Measurements from ENCODE around the gene GRIA4. TPM values are rescaled to one million over a fixed set of nuclear protein-coding genes. Genes with fewer than 3 reads are reported as not detected.
"Not testable (repeated sequence)": the region's sequence is repeated elsewhere in the genome, so short reads cannot be mapped to it uniquely, and the experiment has no call there.

GRIA4 gene
- total and polyA plus RNA-seq, 5 donors from 2014 or later: not detected

DNA sequence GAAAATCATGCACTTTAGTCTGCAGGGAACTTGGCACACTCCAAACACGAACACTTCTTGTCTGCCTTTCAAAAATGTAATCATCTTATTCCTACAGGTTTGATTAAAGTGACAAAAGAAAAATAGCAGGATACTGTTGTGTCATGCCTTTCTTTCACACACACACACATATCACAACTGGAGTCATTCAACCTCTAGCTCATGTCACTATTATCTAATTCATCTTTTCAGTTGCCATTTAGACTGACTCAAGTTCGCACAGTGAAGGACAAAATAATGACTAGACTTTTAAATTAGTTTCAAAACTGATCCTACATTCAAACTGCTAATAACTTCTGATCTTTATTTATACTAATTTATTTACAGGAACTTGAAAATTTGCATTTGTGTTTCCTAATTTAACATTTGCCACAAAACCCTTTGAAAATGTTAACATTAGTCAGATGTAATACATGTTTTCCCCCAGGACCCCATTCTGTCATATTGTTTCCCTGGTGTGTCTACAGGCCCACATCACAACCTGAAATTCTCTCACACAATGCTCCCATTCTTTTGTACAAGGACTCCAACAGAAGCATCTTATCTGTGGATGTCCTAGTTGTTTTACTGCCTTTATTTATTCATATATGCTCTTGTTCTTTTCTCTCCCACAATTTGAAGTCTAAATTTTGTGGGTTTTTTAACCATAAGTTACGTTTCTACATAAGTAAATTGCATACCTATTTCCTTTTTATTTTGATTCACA lies 171.1 kb downstream of the GRIA4 start:
- H3K36me3 ChIP-seq (ENCODE audit: control insufficient read depth, insufficient read depth, low read length): no peaks in the 10 kb centered on the region
- no peak overlapping the region for H3K27ac ChIP-seq (ENCODE audit: insufficient read depth, low read length, poor library complexity, severe bottlenecking)
- Mint-ChIP-seq H3K4me1 (no peaks in the 10 kb centered on the region), H3K36me3 (no peaks in the 10 kb centered on the region), H3K27ac (no peak overlapping the region), H3K9me3 (peaks cover 0 to 1% (median 0%) of the 10 kb centered on the region in 7 donors), H3K27me3 (peaks cover 4% of the 10 kb centered on the region), H3K4me3 (no peak overlapping the region)
- no peaks in the 10 kb centered on the region for H3K4me1 ChIP-seq (ENCODE audit: control insufficient read depth, insufficient read depth, low read length, poor library complexity, severe bottlenecking)
- no peak overlapping the region for H3K4me3 ChIP-seq (ENCODE audit: low read depth, low read length)
- no peaks in the 10 kb centered on the region for H3K27me3 ChIP-seq (ENCODE audit: control insufficient read depth, insufficient read depth, low read length)
- DNase-seq (no peak), ATAC-seq (ENCODE audit: low read depth in 2 of 2) (no peak)
- no peaks in the 10 kb centered on the region for H3K9me3 ChIP-seq (ENCODE audit: control insufficient read depth in 2 of 2, low read length in 2 of 2)

- Histone ChIP-seq H3K9me3 (ENCODE audit: control insufficient read depth in 2 of 2, low read length in 2 of 2) (no peaks in the 10 kb centered on the region), H3K4me1 (ENCODE audit: control insufficient read depth, insufficient read depth, low read length, poor library complexity, severe bottlenecking) (no peaks in the 10 kb centered on the region), H3K36me3 (ENCODE audit: control insufficient read depth, insufficient read depth, low read length) (no peaks in the 10 kb centered on the region), H3K27me3 (ENCODE audit: control insufficient read depth, insufficient read depth, low read length) (no peaks in the 10 kb centered on the region), H3K27ac (ENCODE audit: insufficient read depth, low read length, poor library complexity, severe bottlenecking) (no peak overlapping the region), H3K4me3 (ENCODE audit: low read depth, low read length) (no peak overlapping the region)
- no peak for ATAC-seq (ENCODE audit: low read depth in 2 of 2)
- Mint-ChIP-seq H3K27me3 (peaks cover 4% of the 10 kb centered on the region), H3K4me1 (no peaks in the 10 kb centered on the region), H3K36me3 (no peaks in the 10 kb centered on the region), H3K27ac (no peak overlapping the region), H3K9me3 (peaks cover 0 to 1% (median 0%) of the 10 kb centered on the region in 7 donors), H3K4me3 (no peak overlapping the region)
- DNase-seq: no peak
Observed at GRCh38 chr11:105781807-105782206, 171.9 kb downstream of the GRIA4 start.

GRCh38 chr11:105783216-105783615 lies 173.3 kb downstream of the GRIA4 start:
- no peak overlapping the region for H3K4me3 ChIP-seq (ENCODE audit: low read depth, low read length)
- no peak overlapping the region for H3K27ac ChIP-seq (ENCODE audit: insufficient read depth, low read length, poor library complexity, severe bottlenecking)
- no peaks in the 10 kb centered on the region for H3K9me3 ChIP-seq (ENCODE audit: control insufficient read depth in 2 of 2, low read length in 2 of 2)
- no peak for DNase-seq
- H3K27me3 Mint-ChIP-seq: peaks cover 4% of the 10 kb centered on the region
- no peaks in the 10 kb centered on the region for H3K36me3 Mint-ChIP-seq
- H3K4me3 Mint-ChIP-seq: no peak overlapping the region
- H3K27ac Mint-ChIP-seq: no peak overlapping the region
- H3K4me1 Mint-ChIP-seq: no peaks in the 10 kb centered on the region
- H3K9me3 Mint-ChIP-seq: no peaks in the 10 kb centered on the region
- no peak for ATAC-seq (ENCODE audit: low read depth in 2 of 2)
- H3K27me3 ChIP-seq (ENCODE audit: control insufficient read depth, insufficient read depth, low read length): no peaks in the 10 kb centered on the region
- H3K4me1 ChIP-seq (ENCODE audit: control insufficient read depth, insufficient read depth, low read length, poor library complexity, severe bottlenecking): no peaks in the 10 kb centered on the region
- no peaks in the 10 kb centered on the region for H3K36me3 ChIP-seq (ENCODE audit: control insufficient read depth, insufficient read depth, low read length)

- H3K27me3 Mint-ChIP-seq; H3K4me3 Mint-ChIP-seq; H3K27ac Mint-ChIP-seq; H3K4me1 Mint-ChIP-seq; H3K36me3 ChIP-seq (ENCODE audit: control insufficient read depth, insufficient read depth, low read length); H3K9me3 Mint-ChIP-seq; H3K36me3 Mint-ChIP-seq; H3K27me3 ChIP-seq (ENCODE audit: control insufficient read depth, insufficient read depth, low read length); ATAC-seq (ENCODE audit: low read depth in 2 of 2); H3K27ac ChIP-seq (ENCODE audit: insufficient read depth, low read length, poor library complexity, severe bottlenecking); H3K9me3 ChIP-seq (ENCODE audit: control insufficient read depth in 2 of 2, low read length in 2 of 2); H3K4me3 ChIP-seq (ENCODE audit: low read depth, low read length); H3K4me1 ChIP-seq (ENCODE audit: control insufficient read depth, insufficient read depth, low read length, poor library complexity, severe bottlenecking); DNase-seq: not testable (repeated sequence)
Observed at GRCh38 chr11:105785850-105786249, 176.0 kb downstream of the GRIA4 start.

DNA sequence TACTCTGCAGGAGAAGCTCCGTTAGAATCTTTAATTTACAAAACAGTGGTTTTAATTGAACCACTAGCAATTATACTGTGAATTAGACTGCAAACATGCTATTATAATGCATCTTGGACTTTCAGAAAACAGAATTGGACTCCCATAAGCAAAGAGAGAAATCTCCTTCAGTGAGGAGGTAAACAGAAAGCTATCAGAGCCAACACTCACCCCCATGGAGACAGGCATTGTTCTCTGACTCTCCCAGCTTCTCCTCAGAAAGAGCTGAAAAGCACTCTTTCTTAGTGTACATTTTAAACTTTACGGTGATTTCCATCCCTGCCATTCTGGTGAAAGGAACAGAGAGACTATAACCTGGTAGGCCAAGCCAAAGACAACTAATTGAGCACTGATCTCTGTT lies 176.9 kb downstream of the GRIA4 start:
- Mint-ChIP-seq H3K9me3 (no peaks in the 10 kb centered on the region), H3K4me3 (no peak overlapping the region), H3K36me3 (no peaks in the 10 kb centered on the region), H3K27ac (no peak overlapping the region), H3K27me3 (peaks cover 4% of the 10 kb centered on the region), H3K4me1 (no peaks in the 10 kb centered on the region)
- DNase-seq: no peak
- Histone ChIP-seq H3K36me3 (ENCODE audit: control insufficient read depth, insufficient read depth, low read length) (no peaks in the 10 kb centered on the region), H3K4me3 (ENCODE audit: low read depth, low read length) (no peak overlapping the region), H3K4me1 (ENCODE audit: control insufficient read depth, insufficient read depth, low read length, poor library complexity, severe bottlenecking) (no peaks in the 10 kb centered on the region), H3K9me3 (ENCODE audit: control insufficient read depth in 2 of 2, low read length in 2 of 2) (no peaks in the 10 kb centered on the region), H3K27me3 (ENCODE audit: control insufficient read depth, insufficient read depth, low read length) (no peaks in the 10 kb centered on the region), H3K27ac (ENCODE audit: insufficient read depth, low read length, poor library complexity, severe bottlenecking) (no peak overlapping the region)
- ATAC-seq (ENCODE audit: low read depth in 2 of 2): no peak

- no peaks in the 10 kb centered on the region for H3K36me3 Mint-ChIP-seq
- no peak for ATAC-seq (ENCODE audit: low read depth in 2 of 2)
Observed at GRCh38 chr11:105789579-105790420, 179.9 kb downstream of the GRIA4 start.

DNA sequence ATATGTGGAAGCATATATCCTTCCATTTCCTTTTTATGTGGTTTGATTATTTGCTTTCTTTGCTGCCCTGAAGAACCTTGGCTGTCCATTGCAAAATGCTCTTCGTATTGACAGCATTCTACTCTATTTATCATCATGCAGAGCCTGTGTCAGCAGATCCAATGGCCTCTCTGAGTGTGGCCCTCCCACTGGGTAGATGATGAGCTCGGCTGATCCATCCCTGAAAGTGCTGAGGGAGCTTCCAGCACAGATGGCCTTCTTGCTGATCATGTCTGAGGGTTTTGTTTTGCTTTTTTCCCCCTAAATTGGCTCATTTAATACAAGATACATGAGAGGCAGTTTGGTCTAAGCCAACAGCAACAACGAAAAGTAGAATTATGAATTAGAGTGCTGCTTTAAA lies 181.0 kb downstream of the GRIA4 start:
- DNase-seq (no peak), ATAC-seq (ENCODE audit: low read depth in 2 of 2) (no peak)
- no peak overlapping the region for H3K4me3 ChIP-seq (ENCODE audit: low read depth, low read length)
- no peaks in the 10 kb centered on the region for H3K9me3 Mint-ChIP-seq
- no peaks in the 10 kb centered on the region for H3K36me3 ChIP-seq (ENCODE audit: control insufficient read depth, insufficient read depth, low read length)
- H3K27me3 ChIP-seq (ENCODE audit: control insufficient read depth, insufficient read depth, low read length): no peaks in the 10 kb centered on the region
- no peaks in the 10 kb centered on the region for H3K9me3 ChIP-seq (ENCODE audit: control insufficient read depth in 2 of 2, low read length in 2 of 2)
- no peak overlapping the region for H3K27ac ChIP-seq (ENCODE audit: insufficient read depth, low read length, poor library complexity, severe bottlenecking)
- H3K4me1 ChIP-seq (ENCODE audit: control insufficient read depth, insufficient read depth, low read length, poor library complexity, severe bottlenecking): no peaks in the 10 kb centered on the region
- H3K27me3 Mint-ChIP-seq: no peaks in the 10 kb centered on the region
- H3K4me1 Mint-ChIP-seq: no peaks in the 10 kb centered on the region
- H3K27ac Mint-ChIP-seq: no peak overlapping the region
- H3K4me3 Mint-ChIP-seq: no peak overlapping the region
- H3K36me3 Mint-ChIP-seq: no peaks in the 10 kb centered on the region

More at GRCh38 chr11:105789579-105790420, 179.9 kb downstream of the GRIA4 start:
- H3K27me3 ChIP-seq (ENCODE audit: control insufficient read depth, insufficient read depth, low read length): no peaks in the 10 kb centered on the region
- Mint-ChIP-seq H3K9me3 (no peaks in the 10 kb centered on the region), H3K4me1 (no peaks in the 10 kb centered on the region), H3K27me3 (no peaks in the 10 kb centered on the region), H3K27ac (no peak overlapping the region), H3K4me3 (no peak overlapping the region)
- DNase-seq: no peak
- H3K27ac ChIP-seq (ENCODE audit: insufficient read depth, low read length, poor library complexity, severe bottlenecking): no peak overlapping the region
- H3K9me3 ChIP-seq (ENCODE audit: control insufficient read depth in 2 of 2, low read length in 2 of 2): no peaks in the 10 kb centered on the region
- no peaks in the 10 kb centered on the region for H3K4me1 ChIP-seq (ENCODE audit: control insufficient read depth, insufficient read depth, low read length, poor library complexity, severe bottlenecking)
- H3K36me3 ChIP-seq (ENCODE audit: control insufficient read depth, insufficient read depth, low read length): no peaks in the 10 kb centered on the region
- H3K4me3 ChIP-seq (ENCODE audit: low read depth, low read length): no peak overlapping the region
